Activated gamma-delta T cell treated with Interleukin-2 at 50 U/mL for 16 hours (primary cell): ENCODE data around the gene SERPINE3.

Experiments
- DNase-seq: peaks from one replicate; pipeline ENCODE4 v3.0.0-alpha.2; 2020

SERPINE3 gene

DNA sequence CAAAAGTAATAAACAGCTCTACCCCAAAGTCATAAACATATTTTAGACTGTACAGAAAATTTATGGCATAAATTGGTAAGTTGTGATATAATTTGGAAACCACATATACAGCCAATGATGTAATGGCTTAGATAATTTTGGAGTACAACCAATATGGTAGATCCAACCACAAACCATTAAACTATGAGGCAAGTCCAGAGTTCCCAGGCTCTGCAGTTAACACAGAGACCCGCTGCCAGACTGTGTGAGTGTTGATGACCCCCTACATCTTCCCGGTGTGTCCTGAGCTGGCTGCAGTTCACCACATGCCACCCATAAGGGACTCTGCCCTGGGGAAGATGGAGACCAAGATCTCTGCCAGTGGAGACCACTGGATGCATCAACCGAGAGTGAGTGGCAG, 9.9 kb upstream of the SERPINE3 start:
- no peak for DNase-seq

DNA sequence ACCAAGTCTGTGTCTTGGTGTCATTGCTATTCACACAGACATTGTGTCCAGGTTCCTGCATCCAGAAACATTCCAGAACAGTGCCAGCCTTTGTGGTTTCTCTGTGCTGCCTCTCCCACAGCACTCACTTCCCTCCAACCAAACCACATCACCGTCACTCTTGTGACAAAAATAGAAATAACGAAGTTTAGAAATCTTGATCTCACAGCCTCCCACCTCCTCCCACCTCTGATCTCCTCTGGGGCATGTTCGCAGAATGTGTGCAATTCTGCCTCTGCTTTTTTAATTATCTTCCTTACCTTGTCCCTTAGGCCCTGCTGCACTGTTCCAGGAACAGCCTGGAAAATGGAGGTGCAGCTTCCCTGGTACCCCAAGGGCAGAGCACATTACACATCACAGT, 8.7 kb upstream of the SERPINE3 start:
- no peak for DNase-seq

DNA sequence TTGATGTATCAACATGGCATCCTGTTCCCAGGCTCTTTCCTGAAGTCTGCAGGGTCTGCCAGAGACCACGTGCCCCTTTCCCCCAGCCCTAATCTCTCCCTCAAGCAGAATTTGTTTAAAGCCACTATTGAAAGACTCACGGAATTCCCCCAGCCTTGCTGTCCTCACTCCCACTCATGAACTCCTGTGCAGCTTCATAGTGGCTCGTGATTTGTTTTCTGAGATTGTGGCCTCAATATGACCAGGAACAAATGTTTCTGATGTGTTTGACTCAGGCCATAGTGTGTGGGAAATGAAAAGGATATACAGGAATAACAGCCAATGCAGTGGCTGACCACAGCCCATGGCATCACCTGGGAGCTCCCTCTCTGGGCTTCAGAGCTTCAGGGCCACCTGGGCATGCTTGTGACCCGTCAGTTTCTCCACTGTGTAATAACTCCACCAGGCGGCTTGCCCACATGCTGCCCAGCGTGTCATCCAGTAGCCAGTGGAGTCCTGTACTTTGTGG, 8.1 kb upstream of the SERPINE3 start:
- no peak for DNase-seq

DNA sequence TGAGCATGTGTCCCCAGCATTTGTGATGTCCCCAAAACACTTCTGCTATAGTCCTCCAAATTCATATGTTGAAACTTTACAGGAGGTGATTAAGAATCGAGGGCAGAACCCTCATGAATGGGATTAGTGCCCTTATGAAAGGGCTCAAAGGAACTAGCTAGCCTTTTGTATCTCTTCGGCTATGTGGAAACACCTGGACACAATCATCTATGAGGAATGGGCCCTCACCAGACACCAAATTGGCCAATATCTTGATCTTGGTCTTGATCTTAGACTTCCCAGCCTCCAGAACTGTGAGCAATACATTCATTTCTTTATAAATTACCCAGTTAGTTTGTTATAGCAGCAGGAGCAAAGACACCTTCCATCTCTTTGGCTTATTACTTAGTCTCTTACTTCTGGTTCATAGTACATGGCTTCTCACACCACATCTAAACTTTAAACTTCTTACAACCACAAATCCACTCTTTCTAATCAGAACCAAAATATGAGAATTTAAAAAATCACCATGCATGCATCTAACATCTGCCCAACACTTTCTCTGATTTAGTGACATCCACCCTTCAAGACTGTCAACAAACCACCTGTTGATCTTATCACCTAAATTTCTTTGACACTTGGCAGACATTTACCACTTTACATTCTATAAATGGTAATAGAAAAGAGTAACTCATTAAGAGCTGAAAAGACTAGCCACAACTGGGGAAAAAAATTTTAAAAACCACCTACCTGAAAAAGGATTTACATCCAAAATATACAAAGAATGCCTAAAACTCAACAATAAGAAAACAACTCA, 6.7 kb upstream of the SERPINE3 start:
- no peak for DNase-seq

DNA sequence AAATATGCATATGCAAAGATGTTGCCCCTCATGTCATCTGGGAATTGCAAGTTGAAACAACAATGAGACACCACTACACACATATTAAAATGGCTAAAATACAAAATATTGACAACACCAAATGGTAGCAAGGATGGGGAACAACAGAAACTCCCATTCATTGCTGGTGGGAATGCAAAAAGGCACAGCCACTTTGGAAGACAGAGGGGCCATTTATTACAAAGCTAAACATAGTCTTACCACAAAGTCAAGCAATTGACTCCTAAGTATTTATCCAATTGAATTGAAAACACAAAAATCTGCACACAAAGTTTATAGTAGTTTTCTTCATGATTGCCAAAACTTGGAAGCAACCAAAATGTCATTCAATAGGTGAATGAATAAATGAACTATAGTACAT, 6.1 kb upstream of the SERPINE3 start:
- DNase-seq, result no peak

GRCh38 chr13:51333826-51334225, 5.7 kb upstream of the SERPINE3 start:
- no peak for DNase-seq

- no peak for DNase-seq
Measured at GRCh38 chr13:51336746-51337145, 2.7 kb upstream of the SERPINE3 start.

GRCh38 chr13:51339952-51340732, 651 bp downstream of the SERPINE3 start:
- DNase-seq, result no peak

DNA sequence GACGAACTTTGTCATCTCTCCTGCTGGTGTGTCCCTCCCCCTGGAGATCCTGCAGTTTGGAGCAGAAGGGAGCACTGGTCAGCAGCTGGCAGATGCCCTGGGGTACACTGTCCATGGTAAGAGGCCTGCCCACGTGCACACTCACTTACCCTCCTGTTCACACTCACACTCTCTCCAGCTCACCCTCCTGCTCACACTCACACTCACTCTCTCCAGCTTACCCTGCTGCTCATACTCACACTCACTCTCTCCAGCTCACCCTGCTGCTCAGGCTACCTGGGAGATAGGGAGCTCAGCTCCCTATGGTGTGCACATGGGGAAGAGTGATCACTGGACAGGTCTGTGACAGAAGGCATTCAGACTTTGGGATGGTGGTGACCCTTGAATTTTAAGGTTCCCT, 1.7 kb downstream of the SERPINE3 start:
- DNase-seq, result no peak

DNA sequence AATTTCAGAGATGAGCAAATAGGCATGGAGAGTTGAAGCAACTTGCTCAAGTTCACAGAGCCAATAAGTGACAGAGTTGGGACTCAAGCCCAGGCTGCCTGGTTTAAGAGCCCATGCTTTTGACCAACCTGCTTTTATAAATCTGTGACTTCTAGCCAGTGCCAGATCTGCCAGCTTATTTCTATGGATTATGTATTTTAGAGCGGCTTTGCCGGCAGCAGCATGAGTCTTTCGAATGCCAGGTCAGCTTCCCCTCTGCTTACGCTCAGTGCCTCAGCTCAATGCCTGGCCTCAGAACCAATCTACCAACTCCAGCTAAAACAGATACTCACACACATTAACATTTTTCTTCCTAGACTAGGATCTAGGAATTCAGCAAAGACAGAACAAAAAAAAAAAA, 2.3 kb downstream of the SERPINE3 start:
- no peak for DNase-seq

DNA sequence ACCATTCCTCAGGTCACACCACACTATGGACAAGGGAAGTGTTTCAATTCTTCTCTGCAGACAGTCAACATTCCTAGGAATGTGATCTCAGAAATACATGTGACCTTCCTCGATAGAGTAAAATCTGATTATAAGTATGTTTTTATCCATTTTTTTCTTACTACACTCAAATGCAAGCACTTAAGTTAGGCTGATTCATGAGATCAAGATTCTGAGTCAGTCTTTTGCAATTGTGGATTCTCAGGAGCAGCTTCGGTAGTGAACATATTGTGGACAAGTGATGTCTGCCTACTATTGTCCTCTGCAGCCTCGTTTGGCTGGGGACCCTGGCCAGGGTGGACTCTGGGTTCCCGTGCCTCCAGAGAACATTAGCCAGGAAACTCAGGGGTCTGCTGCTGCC, 3.2 kb downstream of the SERPINE3 start:
- DNase-seq, result no peak

DNA sequence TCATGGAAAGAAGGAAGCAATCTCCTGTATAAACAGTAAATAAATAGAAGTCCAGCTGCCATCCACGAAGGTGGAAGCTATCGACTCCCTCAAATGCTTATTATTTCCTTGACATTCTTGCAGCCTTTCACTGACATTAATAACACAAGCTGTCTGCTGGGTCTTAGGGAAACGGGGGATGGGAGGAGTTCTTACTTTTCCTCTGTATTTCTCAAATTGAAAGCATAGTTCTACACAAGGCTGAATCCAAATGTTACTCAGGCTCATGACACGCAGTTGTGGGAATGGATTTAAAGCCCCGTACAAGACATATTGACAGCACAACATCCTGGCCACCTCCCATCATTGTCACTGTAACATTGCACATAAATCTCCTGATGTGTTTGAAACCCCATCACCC, 4.0 kb downstream of the SERPINE3 start:
- DNase-seq, result no peak

- no peak for DNase-seq
Measured at GRCh38 chr13:51346397-51346796, 6.9 kb downstream of the SERPINE3 start.

DNA sequence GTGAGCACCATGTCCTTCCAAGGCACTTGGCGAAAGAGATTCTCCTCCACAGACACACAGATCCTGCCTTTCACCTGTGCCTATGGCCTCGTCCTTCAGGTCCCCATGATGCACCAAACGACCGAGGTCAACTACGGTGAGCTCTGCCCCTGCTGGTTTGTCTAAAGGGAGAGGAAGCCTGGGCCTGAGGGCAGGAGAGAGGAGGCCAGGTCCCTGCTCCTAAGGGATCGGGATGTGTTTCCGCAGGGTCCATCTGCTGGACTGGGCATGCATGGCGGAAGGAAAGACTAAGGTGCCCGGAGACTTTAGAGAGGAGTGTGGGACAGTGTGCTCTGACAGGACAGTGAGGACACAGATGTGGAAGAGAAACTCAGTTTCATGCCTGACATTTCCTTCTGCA, 7.6 kb downstream of the SERPINE3 start:
- no peak for DNase-seq

DNA sequence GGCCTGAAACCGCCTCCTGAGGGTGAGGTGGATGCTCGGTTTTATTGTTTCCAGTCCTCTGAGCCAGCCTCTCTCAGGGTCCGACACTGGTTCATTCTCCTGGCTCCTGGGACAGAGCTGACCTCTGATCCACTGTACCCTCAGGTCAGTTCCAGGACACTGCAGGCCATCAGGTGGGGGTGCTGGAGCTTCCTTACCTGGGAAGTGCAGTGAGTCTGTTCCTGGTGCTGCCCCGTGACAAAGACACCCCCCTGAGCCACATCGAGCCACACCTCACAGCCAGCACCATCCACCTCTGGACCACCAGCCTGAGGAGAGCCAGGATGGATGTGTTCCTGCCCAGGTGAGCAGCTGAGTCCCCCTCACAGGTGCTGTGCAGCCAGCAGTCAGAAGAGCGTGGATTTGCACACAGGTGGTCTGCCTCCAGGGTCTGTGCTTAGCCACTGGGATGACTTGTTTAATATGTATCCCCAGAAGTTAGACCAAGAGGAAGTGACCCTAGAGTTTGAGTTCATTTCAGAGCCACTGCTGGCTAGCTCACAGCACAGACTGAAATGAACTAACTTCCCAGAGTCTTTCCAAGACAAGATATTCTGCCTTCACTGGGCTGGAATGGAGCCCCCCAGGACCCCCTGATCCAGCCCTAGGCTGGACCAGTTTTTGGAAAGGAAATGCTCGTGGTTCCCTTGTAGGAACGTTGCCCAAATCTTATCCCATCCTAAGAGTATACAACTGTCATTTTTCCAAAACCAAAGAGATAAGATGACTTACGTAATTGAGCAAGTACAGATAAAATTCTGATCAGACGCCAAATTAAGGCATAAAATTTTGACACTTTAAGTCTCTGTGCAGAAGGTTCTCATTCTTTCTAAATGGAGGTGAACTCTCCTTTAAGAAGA, 8.8 kb downstream of the SERPINE3 start:
- DNase-seq, result no peak

DNA sequence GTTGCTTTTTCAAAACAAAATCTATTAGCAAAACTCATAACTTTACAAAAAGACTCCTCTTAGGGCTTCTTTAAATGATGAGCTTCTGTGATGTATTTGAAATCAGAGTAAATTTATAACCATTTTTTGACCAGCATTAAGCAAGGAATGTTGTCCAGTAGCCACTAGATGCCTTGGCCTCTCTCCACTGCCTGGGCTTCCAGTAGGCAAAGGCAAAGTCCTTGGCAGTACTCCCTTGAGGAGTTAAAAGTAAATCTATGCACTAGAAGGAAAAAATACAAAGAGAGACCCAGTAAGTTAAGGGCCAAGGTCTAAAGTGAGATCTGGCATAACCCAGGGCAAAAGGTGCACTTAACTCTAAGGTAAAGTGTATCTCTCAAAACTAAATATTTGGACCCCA, 9.5 kb downstream of the SERPINE3 start:
- no peak for DNase-seq

GRCh38 chr13:51355217-51355616, 15.7 kb downstream of the SERPINE3 start:
- no peak for DNase-seq

GRCh38 chr13:51357928-51358595, 18.6 kb downstream of the SERPINE3 start:
- no peak for DNase-seq

DNA sequence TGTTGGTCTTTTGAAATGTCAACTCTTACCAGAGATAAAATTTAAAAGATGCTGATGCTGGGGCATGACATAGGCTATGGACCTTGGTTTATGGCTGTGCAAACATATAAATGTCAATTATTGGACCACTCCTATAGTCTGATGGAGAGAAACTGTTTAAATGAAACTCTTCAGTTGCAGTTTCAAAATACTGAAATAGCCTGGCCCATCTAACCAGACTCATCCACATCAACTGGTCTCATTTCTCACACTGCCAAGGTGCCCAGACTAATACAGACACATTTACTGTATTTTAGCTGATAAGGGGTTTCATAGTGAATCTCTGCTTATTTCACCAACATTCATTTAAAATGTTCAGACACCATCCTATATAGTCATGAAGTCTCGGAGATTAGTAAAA, 19.9 kb downstream of the SERPINE3 start:
- no peak for DNase-seq

GRCh38 chr13:51360489-51360888, 21.0 kb downstream of the SERPINE3 start:
- DNase-seq, result no peak

GRCh38 chr13:51361106-51361505, 21.6 kb downstream of the SERPINE3 start:
- no peak for DNase-seq

DNA sequence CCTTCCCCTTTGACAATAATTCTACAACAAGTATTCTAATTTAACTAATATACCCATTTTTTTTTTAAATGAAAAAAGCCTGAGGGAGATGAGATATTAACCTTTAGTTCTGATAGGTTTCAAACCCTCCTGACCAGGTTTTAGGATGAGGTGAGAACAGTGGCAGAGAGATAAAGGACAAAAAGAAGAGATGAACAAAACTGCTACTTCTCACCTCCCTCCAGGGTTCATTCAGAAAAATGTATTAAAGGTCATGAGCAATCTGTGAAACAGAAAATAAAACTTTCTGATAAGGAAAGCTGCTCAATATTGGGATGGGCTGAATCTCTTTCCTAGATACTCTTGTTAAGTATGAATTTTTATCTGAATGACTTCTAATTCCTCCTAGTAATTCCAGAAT, 24.1 kb downstream of the SERPINE3 start:
- no peak for DNase-seq
